Natural killer cell (primary cell): Measurements from ENCODE around the gene GABBR2. TPM values are rescaled to one million over a fixed set of nuclear protein-coding genes. Genes with fewer than 3 reads are reported as not detected.
"Not testable (repeated sequence)": the region's sequence is repeated elsewhere in the genome, so short reads cannot be mapped to it uniquely, and the experiment has no call there.

Experiments used
- ATAC-seq, 3 donors: fragments of 150-1000 bp in 2 of 3; fragments of 200-7000 bp in 1 of 3; cut with Tn5 transposase; 1 replicate in 1 of 3; 2 replicates in 2 of 3; pipeline ENCODE4 v1.10.0; 2021; ENCODE audit warnings: mild to moderate bottlenecking in 2 of 3, moderate library complexity in 2 of 3
- DNase-seq, 2 donors: peaks; one replicate each; pipeline versions ENCODE4 v3.0.0 to v3.0.0-alpha.2; 2013 to 2021; ENCODE audit warnings: mixed read lengths in 1 of 2
- H3K27ac ChIP-seq: one replicate; pipeline ENCODE4 v1.5.1; 2013; ENCODE audit warnings: mild to moderate bottlenecking, low read length
- H3K27me3 ChIP-seq: one replicate; pipeline ENCODE4 v1.6.1; 2013; ENCODE audit warnings: low read length; ENCODE audit not compliant: control insufficient read depth, insufficient read depth
- H3K36me3 ChIP-seq: one replicate; pipeline ENCODE4 v1.6.1; 2013; ENCODE audit warnings: low read length; ENCODE audit not compliant: control insufficient read depth, insufficient read depth
- H3K4me1 ChIP-seq: one replicate; pipeline ENCODE4 v1.6.1; 2013; ENCODE audit warnings: low read length; ENCODE audit not compliant: control insufficient read depth, insufficient read depth
- H3K4me3 ChIP-seq: one replicate; pipeline ENCODE4 v1.5.1; 2013; ENCODE audit warnings: low read length
- H3K9me3 ChIP-seq: one replicate; pipeline ENCODE4 v1.6.1; 2013; ENCODE audit warnings: low read length; ENCODE audit not compliant: control insufficient read depth, insufficient read depth
- H3K27ac Mint-ChIP-seq, 2 donors: one replicate each; pipeline ENCODE4 v1.8.0; 2022; ENCODE audit warnings: mild to moderate bottlenecking in 2 of 2, mixed read lengths in 2 of 2, moderate library complexity in 1 of 2
- H3K27me3 Mint-ChIP-seq, 2 donors: one replicate each; pipeline ENCODE4 v1.8.0; 2022; ENCODE audit warnings: low read depth in 2 of 2, mixed read lengths in 2 of 2
- H3K36me3 Mint-ChIP-seq: one replicate; pipeline ENCODE4 v1.8.0; 2022; ENCODE audit warnings: mixed read lengths
- H3K4me1 Mint-ChIP-seq, 2 donors: one replicate each; pipeline ENCODE4 v1.8.0; 2022; ENCODE audit warnings: mixed read lengths in 2 of 2
- H3K4me3 Mint-ChIP-seq: one replicate; pipeline ENCODE4 v1.8.0; 2022; ENCODE audit warnings: mild to moderate bottlenecking, moderate library complexity, mixed read lengths
- H3K9me3 Mint-ChIP-seq, 2 donors: one replicate each; pipeline ENCODE4 v1.8.0; 2022; ENCODE audit warnings: mixed read lengths in 2 of 2
- WGBS: methylation state at CpG from one replicate; pipeline ENCODE4 v1.1.7; 2013; ENCODE audit warnings: missing lambda C conversion rate; ENCODE audit not compliant: insufficient coverage; 5-methylcytosine and 5-hydroxymethylcytosine counted together
- intact Hi-C: fragments of 100-400 bp; cut with micrococcal nuclease; formaldehyde crosslinking; loops from one replicate; pipeline ENCODE4 v1.14.2; 2022
- total RNA-seq, 4 donors: library from RNA; stranded (reverse); fragments of 120-200 nt in 1 of 4; gene quantifications; one replicate each; pipeline versions ENCODE4 v1.2.3 to v1.2.4, GENCODE V29; 2013 to 2022
- TF ChIP-seq, protein P1 (sequence below): fragments of 200-600 bp; IDR thresholded peaks from one replicate; pipeline ENCODE4 v1.8.0; 2022; ENCODE audit warnings: antibody characterized with exemption

GABBR2 gene
- total RNA-seq, 3 donors from 2014 or later (not counting 1 experiment from before 2014, with no cell fraction given): not detected

DNA sequence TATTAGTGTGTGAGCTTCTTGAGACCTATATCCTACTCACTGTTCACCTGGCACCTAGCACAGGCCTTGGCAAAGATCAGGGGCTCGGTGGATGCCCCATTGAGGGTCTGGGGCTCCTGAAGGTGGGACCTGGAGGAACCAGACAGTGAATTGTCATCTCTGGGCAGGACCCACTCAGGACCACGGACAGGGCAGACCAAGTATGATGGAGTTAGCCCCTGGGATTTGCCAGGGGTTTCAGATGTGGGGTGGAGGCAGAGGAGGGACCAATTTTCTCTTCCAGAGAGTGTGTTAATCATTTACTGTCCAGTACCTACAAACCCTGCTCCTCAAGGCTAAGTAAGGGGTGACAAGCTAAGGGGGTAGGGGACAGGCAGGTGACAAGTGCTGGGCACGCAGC, 424.0 kb downstream of the GABBR2 start:
- H3K4me3 Mint-ChIP-seq: no peak overlapping the region
- Histone ChIP-seq H3K4me1 (no peaks in the 10 kb centered on the region), H3K4me3 (no peak overlapping the region), H3K27me3 (no peaks in the 10 kb centered on the region), H3K27ac (no peak overlapping the region), H3K9me3 (no peaks in the 10 kb centered on the region), H3K36me3 (no peaks in the 10 kb centered on the region)
- intact Hi-C loops: no loop called here
- 85% methylated on average over 3 of the region's 3 CpGs for WGBS
- TF ChIP-seq, protein P1, sequence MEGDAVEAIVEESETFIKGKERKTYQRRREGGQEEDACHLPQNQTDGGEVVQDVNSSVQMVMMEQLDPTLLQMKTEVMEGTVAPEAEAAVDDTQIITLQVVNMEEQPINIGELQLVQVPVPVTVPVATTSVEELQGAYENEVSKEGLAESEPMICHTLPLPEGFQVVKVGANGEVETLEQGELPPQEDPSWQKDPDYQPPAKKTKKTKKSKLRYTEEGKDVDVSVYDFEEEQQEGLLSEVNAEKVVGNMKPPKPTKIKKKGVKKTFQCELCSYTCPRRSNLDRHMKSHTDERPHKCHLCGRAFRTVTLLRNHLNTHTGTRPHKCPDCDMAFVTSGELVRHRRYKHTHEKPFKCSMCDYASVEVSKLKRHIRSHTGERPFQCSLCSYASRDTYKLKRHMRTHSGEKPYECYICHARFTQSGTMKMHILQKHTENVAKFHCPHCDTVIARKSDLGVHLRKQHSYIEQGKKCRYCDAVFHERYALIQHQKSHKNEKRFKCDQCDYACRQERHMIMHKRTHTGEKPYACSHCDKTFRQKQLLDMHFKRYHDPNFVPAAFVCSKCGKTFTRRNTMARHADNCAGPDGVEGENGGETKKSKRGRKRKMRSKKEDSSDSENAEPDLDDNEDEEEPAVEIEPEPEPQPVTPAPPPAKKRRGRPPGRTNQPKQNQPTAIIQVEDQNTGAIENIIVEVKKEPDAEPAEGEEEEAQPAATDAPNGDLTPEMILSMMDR: no peak
- H3K27ac Mint-ChIP-seq: no peak overlapping the region
- H3K9me3 Mint-ChIP-seq: no peaks in the 10 kb centered on the region
- no peak for ATAC-seq
- peaks cover 16 to 20% of the 10 kb centered on the region in 2 donors for H3K27me3 Mint-ChIP-seq
- H3K4me1 Mint-ChIP-seq: no peaks in the 10 kb centered on the region
- no peaks in the 10 kb centered on the region for H3K36me3 Mint-ChIP-seq
- no peak for DNase-seq

DNA sequence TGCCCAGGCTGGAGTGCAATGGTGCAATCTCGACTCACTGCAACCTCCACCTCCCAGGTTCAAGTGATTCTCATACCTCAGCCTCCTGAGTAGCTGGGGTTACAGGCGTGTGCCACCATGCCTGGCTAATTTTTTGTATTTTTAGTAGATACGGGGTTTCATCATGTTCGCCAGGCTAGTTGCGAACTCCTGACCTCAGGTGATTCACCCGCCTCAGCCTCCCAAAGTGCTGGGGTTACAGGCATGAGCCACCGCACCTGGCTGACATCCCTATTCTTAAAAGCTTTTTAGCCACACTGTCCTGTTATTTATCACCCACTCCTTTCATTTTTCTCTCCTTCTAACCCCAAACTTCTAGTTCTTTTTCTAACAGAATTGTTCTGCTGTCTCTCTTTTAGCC, 425.6 kb downstream of the GABBR2 start:
- H3K4me3 Mint-ChIP-seq, ATAC-seq, H3K27me3 ChIP-seq, H3K9me3 ChIP-seq, H3K36me3 ChIP-seq, intact Hi-C loops, H3K4me1 ChIP-seq, H3K27ac Mint-ChIP-seq, H3K4me3 ChIP-seq, H3K4me1 Mint-ChIP-seq, H3K36me3 Mint-ChIP-seq, H3K27ac ChIP-seq, DNase-seq, H3K9me3 Mint-ChIP-seq: not testable (repeated sequence)
- WGBS: 78% methylated on average over 7 of the region's 7 CpGs
- H3K27me3 Mint-ChIP-seq: peaks cover 20 to 33% of the 10 kb centered on the region in 2 donors

DNA sequence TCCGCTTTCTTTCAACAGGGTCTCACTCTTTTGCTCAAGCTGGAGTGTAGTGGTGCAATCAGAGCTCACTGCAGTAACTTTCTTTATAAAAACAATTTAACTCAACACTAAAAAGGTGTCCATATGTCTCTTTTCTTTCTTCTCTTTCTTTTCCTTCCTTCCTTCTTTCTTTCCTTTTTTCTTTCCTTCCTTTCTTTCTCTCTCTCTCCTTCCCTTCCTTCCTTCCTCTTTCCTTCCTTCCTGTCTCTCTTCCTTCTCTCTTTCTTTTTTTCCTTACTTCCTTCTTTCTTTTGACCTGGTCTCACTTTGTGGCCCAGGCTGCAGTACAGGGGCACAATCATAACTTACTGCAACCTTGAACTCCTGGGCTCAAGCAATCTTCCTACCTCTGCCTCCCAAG, 427.5 kb downstream of the GABBR2 start:
- WGBS: 86% methylated on average over 1 of the region's 1 CpG
- no peak overlapping the region for H3K4me3 Mint-ChIP-seq
- H3K27me3 Mint-ChIP-seq: peaks cover 17 to 42% of the 10 kb centered on the region in 2 donors
- no peaks in the 10 kb centered on the region for H3K4me1 Mint-ChIP-seq
- no peaks in the 10 kb centered on the region for H3K9me3 Mint-ChIP-seq
- TF ChIP-seq, protein P1: no peak
- Histone ChIP-seq H3K27ac (no peak overlapping the region), H3K27me3 (peaks cover 3% of the 10 kb centered on the region), H3K4me3 (no peak overlapping the region), H3K4me1 (no peaks in the 10 kb centered on the region), H3K9me3 (no peaks in the 10 kb centered on the region), H3K36me3 (no peaks in the 10 kb centered on the region)
- intact Hi-C loops: no loop called here
- ATAC-seq (no peak), DNase-seq (no peak)
- no peak overlapping the region for H3K27ac Mint-ChIP-seq
- H3K36me3 Mint-ChIP-seq: no peaks in the 10 kb centered on the region

DNA sequence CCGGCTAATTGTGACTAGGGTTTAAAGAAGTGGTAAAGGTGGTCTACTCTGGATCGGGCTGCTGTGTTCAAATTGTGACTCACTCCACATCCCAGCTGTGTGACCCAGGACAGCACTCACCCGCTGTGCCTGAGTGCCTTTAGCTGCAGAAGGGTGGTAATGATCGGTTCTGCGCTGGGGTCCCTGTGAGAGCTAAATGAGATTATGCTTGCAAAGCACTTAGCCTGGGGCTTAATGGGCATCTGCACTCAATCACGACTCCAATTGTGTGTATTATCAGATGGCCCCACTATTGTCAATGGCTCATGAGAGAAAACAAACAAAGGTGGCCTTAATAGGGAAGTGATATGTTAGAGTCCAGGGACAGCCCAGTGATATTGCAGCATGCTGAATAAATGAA, 428.2 kb downstream of the GABBR2 start:
- ATAC-seq (no peak), DNase-seq (no peak)
- Mint-ChIP-seq H3K36me3 (no peaks in the 10 kb centered on the region), H3K4me1 (no peaks in the 10 kb centered on the region), H3K27ac (no peak overlapping the region), H3K4me3 (no peak overlapping the region), H3K27me3 (peaks cover 17 to 45% of the 10 kb centered on the region in 2 donors), H3K9me3 (no peaks in the 10 kb centered on the region)
- TF ChIP-seq, protein P1: no peak
- Histone ChIP-seq H3K27me3 (peaks cover 3% of the 10 kb centered on the region), H3K27ac (no peak overlapping the region), H3K4me3 (no peak overlapping the region), H3K9me3 (no peaks in the 10 kb centered on the region), H3K36me3 (no peaks in the 10 kb centered on the region), H3K4me1 (no peaks in the 10 kb centered on the region)
- intact Hi-C loops: no loop called here
- 83% methylated on average over 6 of the region's 6 CpGs for WGBS
